Stromal cell of bone marrow (primary cell): ENCODE data around the gene NPC1.
"Not testable (repeated sequence)": the region's sequence is repeated elsewhere in the genome, so short reads cannot be mapped to it uniquely, and the experiment has no call there.

Experiments used
- DNase-seq: peaks from one replicate; pipeline ENCODE4 v3.0.0-alpha.2; 2012; ENCODE audit warnings: low read depth

Gene NPC1

DNA sequence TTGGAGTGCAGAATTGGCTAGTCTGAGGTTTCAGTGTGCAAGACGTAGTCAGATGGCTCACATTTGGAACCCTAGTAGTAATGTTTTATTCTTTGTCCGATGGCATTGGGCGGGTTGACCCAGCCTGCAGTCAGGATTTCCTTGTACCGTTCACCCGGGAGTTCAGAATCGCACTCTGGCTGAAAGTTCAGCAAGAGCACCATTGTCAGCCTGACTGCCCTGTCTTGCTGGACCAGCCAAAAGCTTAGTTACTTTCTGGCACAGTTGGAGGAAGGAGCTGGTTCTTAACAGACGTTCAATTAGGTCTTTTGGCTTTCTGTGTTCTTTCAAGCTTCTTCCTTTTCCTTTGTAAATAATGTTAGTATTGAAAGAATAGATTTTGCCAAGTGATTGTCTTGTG, 64.4 kb downstream of the NPC1 start:
- no peak for DNase-seq

DNA sequence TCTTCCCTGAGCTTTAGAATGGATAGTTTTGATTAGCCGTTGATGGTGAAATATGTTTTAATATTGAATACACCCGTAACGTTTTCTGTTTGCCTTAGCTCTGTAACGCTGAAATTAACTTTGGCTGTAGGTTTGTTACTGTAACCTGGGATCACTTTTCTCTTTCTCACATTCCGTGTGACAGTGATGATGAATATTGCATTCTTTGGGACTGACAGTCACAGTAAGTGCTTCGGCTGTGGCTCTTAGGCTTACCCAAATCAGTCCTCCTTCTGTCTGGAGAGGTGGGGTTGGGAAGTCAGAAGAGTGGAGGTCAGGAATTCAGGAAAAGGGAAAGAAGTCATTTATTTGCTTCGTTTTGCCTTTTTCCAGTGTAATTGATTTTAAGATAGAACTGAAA, 65.0 kb downstream of the NPC1 start:
- no peak for DNase-seq

DNA sequence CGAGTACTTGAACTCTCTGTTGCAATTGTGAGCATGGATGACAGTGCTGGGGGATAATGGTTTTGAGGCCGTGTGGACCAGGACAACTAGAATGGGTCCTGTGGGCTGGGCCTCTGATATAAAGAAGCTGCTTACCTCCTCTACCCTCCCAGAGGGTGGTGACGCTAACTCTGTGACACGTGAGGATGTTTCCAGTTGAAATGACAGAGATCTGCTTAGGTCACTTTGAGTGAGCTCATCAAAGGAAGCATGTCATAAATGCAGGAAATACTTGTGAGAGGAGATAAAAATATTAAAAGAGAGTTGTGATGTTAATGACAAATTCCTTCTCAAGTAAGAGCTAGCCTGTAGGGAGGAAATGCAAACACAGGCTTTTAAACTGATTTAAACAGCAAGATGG, 66.6 kb downstream of the NPC1 start:
- no peak for DNase-seq

DNA sequence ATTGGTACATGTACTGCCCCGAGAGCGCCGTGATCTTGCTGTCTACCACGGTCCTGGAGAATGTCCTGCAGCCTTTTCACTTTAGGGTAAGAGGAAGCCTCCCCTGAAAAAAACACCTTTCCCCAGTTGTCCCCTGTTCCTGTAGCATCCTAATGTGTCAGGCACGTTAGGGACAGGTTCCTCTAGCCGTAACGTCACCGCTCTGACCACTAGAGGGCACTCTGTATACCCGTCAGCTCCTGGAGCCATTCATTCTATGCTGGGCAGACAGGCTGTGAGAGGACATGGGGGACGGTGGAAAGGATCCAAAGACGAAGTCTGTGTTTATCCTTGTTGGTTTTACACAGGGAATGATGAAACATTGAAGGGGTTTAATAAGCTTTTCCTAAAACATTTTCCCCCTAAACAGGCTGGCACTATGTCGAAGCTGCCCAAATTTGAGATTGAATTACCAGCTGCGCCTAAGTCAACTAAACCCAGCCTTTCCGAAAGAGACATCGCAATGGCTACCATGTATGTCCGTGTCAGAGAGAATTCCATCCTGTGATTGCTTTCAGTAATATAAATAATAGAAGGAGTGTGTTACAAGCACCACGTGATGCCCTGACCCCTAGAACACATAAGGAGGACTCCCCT, 70.3 kb downstream of the NPC1 start:
- peak; percentile 43 for DNase-seq

DNA sequence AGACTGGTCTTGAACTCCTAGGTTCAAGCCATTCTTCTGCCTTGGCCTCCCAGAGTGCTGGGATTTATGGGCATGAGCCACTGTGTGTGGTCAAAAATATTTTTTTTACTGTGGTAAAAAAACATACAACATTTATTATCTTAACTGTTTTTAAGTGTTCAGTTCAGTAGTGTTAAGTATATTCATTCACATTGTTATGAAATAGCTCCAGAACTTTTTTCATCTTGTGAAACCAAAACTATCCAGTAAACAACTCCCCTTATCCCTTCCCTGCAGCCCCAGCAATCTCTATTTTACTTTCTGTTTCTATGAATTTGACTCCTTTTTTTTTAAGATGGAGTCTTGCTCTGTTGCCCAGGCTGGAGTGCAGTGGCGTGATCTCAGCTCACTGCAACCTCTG, 73.7 kb downstream of the NPC1 start:
- DNase-seq = no peak

DNA sequence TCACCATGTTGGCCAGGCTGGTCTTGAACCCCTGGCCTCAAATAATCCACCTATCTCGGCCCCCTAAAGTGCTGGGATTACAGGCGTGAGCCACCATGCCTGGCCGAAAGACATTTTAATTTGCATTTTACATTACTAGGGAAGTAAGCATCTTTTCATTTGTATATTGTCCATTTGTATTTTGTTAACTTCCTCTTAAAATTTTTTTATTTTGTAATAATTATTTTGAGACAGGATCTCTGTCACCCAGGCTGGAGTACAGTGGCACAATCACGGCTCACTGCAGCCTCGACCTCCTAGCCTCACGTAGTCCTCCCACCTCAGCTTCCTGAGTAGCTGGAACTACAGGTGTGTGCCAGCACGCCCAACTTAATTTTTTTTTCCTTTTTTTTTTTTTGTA, 74.1 kb downstream of the NPC1 start:
- DNase-seq = not testable (repeated sequence)

DNA sequence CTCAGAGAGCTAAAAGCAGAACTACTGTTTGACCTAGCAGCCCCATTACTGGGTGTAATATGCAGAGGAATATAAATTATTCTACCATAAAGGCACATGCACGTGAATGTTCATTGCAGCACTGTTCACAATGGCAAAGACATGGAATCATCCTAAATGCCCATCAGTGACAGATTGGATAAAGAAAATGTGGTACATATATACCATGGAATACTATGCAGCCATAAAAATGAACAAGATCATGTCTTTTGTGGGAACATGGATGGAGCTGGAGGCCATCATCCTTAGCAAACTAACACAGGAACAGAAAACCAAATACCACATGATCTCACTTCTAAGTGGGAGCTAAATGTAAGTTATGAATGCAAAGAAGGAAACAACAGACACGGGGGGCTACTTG, 75.4 kb downstream of the NPC1 start:
- not testable (repeated sequence) for DNase-seq

DNA sequence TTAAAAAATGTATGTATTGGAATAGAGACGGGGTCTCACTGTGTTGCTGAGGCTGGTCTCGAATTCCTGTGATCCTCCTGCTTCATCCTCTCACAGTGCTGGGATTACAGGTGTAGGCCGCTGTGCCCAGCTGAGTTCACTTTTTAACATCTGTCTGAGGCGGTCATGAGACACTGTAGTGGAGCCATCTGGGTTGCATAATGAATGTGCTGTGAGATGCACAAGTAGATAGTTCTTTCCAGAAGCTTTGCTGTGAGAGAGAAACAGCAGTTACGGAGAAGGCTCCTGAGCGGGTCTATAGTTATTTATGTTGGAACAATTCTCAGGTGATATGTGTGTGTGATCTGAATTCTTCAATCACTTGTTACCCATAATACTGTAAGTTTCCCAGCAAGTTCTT, 79.9 kb downstream of the NPC1 start:
- no peak for DNase-seq

DNA sequence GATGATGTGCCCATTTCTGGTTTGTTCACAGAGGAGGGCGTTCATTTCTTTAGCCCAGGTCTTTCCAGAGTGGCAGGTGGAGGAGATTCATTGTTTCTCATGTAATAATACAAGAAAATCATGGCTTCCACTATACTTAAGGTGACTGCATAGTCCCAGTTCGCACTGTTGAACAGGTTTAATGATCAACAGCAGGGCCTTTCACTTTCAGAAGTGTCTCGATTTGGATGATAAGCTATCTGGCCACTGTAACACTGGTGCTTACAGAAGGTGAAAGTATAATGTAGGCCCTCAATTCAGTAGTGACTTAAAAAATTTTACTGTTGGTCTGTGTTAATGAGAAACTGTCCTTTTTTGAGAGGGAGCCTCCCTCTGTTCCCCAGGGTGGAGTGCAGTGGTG, 81.6 kb downstream of the NPC1 start:
- no peak for DNase-seq

DNA sequence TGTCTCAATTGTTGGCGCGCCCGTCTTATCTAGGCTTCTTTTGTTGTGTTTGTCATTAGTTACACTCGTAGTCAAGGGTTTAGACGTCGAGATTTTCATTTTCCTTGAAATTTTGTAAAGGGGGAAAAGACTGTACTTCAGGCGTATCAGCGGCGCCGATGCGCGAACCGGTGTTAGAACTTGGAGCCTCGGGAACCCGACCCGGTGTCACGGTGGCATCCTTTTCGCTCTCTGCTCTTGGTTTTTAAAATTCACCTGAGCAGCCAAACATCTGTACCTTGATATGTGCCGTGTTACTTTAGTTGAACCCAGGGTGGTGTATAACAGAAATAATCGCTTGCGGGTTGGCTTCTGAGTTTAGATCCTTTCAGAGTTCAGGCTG, 82.4 kb downstream of the NPC1 start:
- DNase-seq = no peak

DNA sequence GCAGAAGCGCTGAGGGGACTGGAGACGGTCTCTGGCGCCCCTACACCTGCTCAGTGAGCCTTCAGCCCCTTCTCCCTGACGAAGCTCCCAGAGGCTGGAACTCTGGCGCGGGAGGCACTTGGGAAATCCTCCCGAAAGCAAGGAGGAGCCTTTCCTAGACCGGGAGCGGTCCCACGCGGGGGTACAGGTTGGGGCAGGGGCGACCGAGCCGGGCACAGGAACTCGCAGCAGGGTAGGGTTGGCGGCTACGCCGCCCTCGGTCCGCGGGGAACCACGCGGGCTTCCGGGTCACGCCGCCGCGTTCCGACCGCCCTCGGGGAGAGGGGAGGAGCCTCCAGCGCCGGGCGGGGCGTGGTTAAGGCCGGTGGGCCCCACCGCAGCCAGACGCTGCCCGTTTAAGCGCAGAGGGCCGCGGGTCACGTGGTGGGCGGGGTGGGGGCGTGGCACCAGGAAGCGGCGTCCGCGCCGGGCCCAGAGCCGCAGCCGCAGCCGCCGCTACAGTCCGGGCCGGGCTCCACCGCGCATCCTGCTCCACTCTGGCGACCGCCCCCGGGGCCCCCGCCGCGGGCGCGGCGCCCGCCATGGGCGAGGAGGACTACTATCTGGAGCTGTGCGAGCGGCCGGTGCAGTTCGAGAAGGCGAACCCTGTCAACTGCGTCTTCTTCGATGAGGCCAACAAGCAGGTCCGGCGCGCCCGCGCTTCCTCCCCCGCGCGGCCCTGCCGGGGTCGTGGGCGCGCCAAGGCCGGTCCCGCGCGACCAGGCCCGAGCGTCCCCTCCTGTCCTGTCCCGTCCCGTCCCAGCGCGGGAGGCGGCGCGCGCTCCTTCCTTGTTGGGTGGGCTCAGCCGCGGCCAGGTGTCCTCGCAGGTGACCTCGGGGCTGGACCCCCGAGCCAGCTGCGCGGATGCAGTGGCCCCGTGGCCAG, 83.0 kb downstream of the NPC1 start, which contains the start of gene RMC1:
Gene RMC1 (plus strand): TSS at position 474 of the 925 bp plus-strand sequence. CDS start 108 bp downstream, at position 582.
- peak; percentile 86 for DNase-seq

DNA sequence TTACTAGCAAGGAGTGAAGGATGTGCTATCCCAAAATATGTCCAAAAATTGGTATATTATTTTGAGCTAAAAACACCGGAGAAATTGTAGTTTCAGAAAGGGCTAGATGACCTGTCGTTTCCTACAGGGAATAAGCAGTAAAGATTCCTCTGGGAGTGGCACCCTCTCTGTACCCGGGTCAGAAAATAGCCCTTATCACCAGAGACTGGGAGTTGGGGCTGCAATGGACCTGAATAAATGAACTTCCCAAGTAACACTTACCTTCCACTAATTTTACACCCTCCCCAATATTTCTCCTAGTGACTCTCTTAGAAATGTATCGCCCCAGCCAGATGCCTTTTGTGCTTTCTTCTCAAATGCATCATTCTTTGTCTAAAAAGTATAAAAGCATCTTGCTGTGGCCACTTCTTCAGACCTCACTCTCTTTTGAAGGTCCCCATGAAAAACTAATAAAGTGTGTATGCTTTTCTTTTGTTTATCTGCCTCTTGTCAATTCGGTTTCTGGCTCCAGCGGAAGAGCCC, 83.7 kb downstream of the NPC1 start:
- DNase-seq = no peak

DNA sequence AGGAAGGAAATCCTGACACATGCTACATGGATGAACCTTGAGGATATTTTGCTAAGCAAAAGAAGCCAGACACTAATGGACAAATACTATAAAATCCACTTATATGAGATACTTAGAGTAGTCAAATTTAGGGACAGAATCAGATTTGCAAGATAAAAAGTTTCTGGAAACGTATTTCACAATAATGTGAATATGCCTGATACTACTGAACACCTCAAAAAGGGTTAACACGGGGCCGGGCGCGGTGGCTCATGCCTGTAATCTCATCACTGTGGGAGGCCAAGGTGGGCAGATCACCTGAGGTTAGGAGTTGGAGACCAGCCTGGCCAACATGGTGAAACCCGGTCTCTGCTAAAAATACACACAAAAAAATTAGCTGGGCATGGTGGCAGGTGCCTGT, 84.7 kb downstream of the NPC1 start:
- no peak for DNase-seq

DNA sequence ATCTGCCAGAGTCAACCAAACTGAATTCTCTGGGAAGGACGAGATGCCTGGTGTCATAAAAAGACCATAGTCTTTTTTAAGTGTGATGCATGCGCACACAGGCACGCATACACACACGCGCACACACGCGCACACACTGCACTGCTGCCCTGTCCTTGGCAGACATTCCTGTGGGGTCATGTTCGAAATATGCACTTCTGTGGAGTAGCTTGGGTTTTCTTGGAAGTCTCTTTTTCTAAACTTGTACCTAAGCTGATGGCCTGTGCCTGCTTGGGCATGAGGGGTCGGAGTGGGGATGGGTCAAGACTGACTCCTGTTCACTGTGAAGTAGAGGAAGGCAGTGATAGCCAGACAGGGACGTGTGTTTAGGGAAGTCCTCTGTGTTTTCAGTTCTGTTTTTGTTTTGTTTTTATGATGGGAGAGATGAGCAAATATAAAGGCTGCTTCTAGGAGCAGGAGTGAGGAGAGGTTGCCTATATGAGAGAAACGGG, 87.0 kb downstream of the NPC1 start:
- DNase-seq = peak; percentile 36

DNA sequence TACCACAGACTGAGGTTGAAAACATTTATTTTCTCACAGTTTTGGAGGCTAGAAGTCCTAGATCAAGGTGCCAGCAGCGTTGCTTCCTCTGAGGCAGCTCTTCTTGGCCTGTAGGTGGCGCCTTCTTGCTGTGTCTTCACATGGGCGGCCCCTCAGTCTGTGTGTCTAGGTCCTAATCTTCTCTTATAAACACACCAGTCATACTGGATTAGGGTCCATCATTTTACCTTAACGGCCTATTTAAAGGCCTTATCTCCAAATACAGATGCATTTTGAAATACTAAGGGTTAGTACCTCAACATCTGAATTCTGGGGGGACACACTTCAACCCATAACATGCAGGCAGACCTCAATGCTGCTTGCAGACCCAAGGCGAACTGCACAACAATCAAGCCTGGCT, 87.4 kb downstream of the NPC1 start:
- DNase-seq = peak; percentile 57

DNA sequence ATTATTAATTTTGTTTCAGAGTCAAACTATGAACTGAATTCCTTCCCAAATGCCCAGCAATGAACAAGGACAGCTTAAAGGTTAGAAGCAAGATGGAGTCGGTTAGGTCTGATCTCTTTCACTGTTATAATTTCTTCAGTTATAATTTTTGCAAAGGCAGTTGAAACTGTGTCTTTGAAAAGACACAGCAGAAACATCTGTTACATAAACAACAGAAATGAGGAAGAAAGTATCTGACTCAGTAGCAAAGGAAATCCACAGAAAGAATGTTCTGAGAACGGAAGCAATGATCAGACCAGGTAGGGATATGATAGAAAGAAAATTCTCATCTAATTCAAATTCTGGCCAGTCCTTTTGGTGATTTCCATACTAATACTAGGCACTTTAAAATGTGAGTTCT, 88.2 kb downstream of the NPC1 start:
- no peak for DNase-seq

DNA sequence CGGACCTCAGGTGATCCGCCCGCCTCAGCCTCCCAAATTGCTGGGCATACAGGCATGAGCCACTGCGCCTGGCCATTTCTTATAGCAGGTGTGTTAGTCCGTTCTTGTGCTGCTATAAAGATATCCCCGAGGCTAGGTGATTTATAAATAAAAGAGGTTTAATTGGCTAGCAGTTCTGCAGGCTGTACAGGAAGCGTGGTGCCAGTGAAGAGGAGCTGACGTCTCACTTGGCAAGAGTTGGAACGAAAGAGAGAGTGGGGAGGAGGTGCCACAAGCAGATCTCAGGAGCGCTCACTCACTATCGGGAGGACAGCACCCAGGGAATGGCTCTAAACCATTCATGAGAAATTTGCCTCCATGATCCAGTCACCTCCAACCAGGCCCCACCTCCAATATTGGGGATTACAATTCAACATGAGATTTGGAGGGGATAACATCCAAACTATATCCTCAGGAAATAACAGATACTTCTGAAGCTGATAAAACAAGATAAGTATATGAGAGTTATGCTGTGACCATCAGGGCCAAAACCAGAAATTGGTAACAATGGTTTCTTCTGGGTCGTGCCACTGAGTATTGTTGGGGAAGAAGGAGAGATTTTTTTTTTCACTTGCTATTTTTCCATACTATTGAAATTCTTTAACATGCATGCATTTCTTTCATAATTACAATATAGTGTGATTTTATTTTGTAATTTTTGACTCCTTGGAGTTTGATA, 90.4 kb downstream of the NPC1 start:
- DNase-seq = no peak

DNA sequence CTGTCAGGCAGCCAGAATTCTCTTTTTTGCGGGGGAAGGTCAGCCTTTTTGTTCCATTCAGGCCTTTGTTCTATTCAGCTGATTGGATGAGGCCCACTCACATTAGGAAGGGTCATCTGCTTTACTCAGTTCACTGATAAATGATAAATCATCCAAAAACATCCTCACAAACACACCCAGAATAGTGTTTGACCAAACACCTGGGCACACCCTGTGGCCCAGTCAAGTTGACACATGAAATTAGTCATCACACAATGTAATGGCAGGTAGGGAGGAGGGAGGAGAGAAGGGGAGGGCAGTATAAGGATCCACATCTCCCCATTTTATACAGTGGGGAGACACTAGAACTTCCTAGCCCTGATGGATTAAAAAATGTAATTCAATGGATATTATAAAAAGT, 91.3 kb downstream of the NPC1 start:
- DNase-seq = no peak

DNA sequence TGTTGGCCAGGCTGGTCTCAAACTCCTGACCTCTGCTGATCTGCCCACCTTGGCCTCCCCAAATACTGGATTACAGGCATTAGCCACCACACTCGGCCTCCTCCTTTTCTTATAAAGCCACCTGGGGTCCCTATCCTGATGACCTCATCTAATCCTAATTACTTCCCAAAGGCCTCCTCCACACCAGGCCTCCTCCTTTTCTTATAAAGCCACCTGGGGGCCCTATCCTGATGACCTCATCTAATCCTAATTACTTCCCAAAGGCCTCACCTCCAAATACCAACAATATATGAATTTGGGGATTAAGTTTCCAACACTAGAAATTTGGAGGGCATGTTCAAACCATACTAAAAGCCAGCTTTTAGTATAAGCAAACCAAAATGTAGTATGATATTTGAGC, 92.7 kb downstream of the NPC1 start:
- no peak for DNase-seq

DNA sequence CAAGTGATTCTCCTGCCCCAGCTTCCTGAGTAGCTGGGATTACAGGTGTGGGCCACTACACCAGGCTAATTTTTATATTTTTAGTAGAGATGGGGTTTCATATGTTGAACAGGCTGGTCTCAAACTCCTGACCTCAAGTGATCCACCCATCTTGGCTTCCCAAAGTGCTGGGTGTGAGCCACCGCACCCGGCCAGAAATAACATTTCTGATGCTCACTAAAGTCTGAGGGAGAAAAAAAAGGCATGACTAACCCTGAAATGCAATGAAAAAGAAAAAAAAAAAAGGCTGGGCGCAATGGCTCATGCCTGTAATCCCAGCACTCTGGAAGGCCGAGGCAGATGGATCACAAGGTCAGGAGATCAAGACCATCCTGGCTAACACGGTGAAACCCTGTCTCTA, 96.7 kb downstream of the NPC1 start:
- DNase-seq = peak; percentile 50

DNA sequence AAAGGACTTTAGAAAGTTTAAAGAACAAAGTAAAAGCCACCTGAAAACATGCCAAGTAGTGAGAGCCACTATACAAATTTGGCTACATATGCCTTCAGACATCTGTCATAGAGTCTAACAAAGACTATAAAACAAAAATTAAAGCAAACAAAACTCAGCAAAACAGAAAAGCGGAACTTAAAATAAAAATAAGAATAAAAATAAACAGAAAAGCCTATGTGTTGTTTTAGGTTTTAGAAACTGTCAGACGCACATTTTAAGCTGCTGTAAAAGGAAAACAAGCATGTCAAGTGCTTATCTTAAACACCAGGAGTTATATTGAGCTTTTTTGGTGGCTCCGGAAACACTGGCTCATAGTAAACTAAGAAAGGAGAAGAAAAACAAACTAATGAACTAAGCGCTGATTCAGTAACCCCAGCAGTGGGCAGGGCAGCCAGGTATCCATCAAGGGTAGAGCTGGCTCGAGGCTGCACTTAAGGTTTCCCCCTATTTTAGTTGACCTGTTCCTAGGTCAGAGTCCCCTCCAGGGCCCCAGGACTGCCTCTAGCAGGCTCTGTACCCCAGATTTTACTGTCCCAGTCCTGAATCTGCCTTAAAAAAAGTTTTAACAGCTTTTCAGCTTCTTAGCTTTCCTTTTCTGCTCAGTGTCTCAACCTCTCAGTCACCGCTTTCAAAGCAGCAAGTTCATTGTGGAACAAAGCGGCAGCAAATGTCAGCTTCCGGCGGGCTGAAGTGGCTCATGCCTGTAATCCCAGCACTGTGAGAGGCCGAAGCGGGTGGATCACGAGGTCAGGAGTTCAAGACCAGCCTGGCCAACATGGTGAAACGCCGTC, 98.4 kb downstream of the NPC1 start:
- DNase-seq = no peak

DNA sequence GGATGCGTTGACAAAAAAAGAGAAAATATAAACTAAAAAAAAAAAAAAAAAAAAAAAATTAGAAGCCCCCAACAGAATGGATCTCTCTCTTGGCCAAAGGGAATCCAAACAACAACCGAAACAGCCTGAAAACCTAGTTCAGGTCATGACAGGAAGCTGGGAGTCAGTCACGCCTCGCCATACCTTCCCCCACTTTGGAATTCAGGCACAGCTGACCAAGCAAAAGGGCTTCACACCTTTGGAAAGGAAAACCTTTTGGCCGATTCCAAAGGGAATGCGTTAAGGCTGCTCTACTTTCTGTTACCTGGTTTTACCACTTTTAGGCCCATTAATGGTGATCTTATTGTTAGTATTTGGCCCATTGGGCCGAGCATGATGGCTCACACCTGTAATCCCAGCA, 100.9 kb downstream of the NPC1 start:
- DNase-seq = no peak
